ENCODE measurements around the gene GNA14.

DNA sequence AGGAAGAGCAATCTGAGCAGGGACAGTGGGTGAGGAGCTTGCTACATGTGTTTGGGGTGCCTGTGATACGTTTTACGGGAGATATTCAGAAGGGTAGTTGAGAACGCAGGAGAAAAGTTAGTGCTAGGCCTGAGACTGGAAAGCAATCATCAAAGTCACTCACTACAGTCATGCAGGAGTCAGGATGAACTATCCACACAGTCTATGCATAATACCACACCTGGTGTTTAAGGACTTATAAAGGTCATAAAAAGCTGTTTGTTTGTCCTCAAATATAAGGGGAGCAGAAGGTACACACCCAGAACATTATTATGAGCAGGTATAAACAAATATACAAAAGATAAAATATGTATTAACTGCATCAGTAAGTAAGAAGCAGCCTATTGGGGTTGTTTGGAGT lies 176.6 kb downstream of the GNA14 start:
- TF ChIP-seq, protein P1, sequence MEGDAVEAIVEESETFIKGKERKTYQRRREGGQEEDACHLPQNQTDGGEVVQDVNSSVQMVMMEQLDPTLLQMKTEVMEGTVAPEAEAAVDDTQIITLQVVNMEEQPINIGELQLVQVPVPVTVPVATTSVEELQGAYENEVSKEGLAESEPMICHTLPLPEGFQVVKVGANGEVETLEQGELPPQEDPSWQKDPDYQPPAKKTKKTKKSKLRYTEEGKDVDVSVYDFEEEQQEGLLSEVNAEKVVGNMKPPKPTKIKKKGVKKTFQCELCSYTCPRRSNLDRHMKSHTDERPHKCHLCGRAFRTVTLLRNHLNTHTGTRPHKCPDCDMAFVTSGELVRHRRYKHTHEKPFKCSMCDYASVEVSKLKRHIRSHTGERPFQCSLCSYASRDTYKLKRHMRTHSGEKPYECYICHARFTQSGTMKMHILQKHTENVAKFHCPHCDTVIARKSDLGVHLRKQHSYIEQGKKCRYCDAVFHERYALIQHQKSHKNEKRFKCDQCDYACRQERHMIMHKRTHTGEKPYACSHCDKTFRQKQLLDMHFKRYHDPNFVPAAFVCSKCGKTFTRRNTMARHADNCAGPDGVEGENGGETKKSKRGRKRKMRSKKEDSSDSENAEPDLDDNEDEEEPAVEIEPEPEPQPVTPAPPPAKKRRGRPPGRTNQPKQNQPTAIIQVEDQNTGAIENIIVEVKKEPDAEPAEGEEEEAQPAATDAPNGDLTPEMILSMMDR (IDR thresholded peaks at IDR 0.05), result no peak
- TF ChIP-seq POLR2A (IDR thresholded peaks at IDR 0.05), result no peak

All from breast epithelium (tissue), 3 donors.